ENCODE measurements around the gene PTH1R. TPM values are rescaled to one million over a fixed set of nuclear protein-coding genes. Genes with fewer than 3 reads are reported as not detected.

The PTH1R gene
- total RNA-seq, 2 experiments from 2014 or later, result not detected

DNA sequence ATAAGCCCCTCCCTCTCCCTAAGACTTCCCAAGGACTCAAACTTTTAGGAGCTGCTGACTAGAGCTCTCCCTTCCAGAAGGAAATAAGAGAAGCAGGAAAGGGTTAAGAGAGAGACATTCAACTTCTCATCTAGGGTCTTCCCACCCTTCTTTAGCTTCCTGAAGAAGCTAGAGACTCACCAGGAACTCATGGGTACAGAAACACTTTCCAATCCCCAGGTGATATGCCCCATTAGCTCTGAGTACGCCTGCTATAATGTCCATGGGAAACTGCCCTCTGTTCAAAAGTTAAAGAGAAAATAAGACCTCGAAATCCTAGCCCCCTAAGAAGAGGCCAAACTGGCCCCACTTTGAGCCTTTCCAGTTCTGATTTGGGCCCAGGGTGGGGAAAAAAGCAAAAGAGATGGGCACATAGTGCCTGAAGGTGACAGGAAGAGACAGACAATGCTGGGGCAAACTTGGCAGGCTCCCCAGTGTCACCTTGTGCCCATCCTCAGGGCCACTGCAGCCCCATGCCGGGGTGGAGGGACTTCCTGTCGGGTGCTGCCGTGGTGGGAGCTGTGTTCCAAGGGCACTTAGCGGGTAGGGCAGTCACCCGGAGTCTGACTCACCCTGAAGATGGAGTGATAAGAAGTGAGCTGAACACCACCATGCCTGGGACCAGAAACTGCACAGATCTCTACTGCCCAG lies 69.5 kb downstream of the PTH1R start:
- ChIA-PET POLR2A (interaction anchor here (0.6 to 1.4 kb wide), 3 partner anchors 12 to 1973 kb away, joined by 5 to 9 read pairs (median 5); partner anchors contain the start of gene NBEAL2), CTCF (interaction anchor here (0.8 to 2.1 kb wide), 5 partner anchors 9 to 51 kb away, joined by 3 to 7 read pairs (median 3); no protein-coding TSS in a partner anchor)

DNA sequence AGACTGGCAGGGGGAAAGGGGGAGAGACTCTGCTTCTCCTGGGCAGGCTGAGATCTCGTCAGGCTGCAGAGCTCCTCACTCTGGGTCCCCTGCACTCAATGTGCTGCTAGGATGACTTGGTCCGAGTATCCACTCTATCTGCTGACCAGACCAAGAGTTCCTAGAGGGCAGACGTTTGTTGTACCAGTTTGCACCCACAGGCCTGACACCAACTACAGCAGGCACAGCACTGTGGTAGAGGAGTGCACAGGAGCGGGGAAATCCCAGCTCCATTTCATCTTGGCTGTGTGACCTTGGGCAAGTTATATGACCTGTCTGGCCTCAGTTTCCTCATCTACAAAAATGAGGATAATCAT lies 70.0 kb downstream of the PTH1R start:
- ChIA-PET POLR2A (interaction anchor here (0.6 to 1.4 kb wide), 3 partner anchors 12 to 1973 kb away, joined by 5 to 9 read pairs (median 5); partner anchors contain the start of gene NBEAL2), CTCF (interaction anchor here (0.8 to 2.1 kb wide), 5 partner anchors 9 to 51 kb away, joined by 3 to 7 read pairs (median 3); no protein-coding TSS in a partner anchor)

DNA sequence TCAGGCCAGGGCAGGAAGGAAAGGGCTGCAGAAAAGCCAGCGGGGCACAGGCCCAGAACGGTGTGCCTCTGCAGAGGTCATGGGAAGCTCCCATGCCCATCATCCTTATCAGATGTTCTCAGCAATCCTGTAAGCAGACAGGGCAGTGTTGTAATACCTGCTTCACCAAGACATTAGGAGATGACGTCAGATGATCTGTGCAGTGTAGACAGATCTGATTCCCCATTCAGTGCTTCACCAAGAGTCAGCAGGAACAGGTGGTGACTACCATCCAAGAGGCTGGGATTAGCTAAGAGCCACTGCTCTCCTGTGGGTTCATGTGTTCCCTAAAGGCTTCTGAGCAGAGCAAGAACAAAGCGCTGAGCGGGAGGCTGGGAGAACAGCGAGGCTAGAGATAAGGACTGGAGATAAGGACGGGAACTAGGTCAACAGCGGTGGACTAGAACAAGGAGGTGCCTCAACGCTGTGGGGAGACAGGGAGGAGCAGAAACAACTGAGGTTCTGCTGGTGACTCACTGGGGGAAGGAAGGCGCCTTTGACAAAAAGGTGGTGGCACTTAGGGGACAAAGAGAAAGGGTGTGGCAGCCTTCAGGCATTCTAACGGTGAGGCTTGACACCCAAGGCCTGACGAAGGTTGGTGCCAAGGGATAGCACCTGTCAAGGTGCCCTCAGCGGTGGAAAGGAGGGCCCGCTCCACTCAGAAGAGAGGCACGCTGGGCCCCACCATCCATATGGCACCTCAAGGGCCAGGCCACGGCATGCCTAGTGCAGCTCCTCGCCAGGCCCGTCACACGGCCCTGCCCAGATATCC lies 70.7 kb downstream of the PTH1R start:
- POLR2A ChIA-PET, result interaction anchor here (0.6 to 1.4 kb wide), 3 partner anchors 11 to 31 kb away, joined by 4 to 9 read pairs (median 5); partner anchors contain the start of gene NBEAL2
- CTCF ChIA-PET, result interaction anchor here (0.8 to 2.1 kb wide), 4 partner anchors 9 to 50 kb away, joined by 3 to 7 read pairs (median 4); no protein-coding TSS in a partner anchor

DNA sequence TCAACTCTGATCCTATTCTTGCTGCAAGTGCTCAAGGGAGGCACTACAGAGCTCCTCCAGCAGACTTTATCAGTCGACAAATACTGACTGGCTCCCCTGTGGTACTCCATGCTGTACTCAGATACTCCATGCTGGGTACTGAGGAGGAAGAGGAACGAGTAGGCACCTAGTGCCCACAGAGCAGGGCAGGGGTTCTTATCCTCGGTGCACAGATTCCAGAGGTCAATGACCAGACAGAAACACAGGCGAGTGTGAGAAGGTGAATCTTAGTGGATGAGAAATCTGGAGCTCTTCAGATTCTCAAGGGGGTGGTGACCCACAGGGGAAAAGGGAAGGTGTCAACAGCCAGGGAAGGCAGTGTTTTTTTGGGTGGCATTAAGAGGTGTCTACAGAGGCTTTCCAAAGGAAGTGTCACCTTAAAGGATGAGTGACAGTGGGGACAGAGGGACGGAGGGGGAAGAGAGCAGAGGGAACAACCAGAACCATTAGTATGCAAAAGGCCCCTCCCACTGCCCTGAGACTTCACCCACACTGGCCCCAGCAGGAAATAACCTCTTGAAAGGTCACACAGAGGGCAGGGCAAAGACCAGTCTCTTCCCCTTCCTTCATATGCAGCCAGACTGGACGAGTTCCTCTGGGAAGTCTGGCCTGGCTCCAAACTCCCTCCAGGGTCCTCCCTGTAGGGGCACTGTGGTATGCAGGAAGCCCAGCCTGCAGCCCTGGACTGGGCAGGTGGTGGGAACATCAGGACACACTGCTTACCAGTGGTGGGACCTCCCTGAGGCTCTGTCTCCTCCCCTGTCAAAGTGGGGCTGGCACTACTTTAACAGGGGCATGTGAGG lies 71.5 kb downstream of the PTH1R start:
- CTCF ChIA-PET, result interaction anchor here (0.7 to 1.7 kb wide), 2 partner anchors 26 to 76 kb away, joined by 3 to 5 read pairs; no protein-coding TSS in a partner anchor
- POLR2A ChIA-PET, result no interaction called here

DNA sequence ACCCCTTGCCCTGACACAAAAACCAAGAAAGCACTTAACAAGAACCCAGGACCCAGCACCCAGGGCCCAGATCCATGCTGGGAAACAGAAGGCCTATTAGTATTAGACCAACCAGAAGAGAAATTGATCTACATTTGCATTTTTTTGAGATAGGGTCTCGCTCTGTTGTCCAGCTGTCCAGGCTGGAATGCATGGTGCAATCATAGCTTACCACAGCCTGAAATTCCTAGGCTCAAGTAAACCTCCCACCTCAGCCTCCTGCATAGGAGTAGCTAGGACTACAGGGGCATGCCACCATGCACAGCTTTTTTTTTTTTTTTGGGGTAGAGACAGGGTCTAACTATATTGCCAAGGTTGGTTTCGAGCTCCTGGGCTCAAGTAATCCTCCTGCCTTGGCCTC lies 72.7 kb downstream of the PTH1R start:
- POLR2A ChIA-PET, result no interaction called here
- CTCF ChIA-PET, result interaction anchor here (0.7 to 1.7 kb wide), 2 partner anchors 27 to 75 kb away, joined by 3 to 5 read pairs; no protein-coding TSS in a partner anchor

DNA sequence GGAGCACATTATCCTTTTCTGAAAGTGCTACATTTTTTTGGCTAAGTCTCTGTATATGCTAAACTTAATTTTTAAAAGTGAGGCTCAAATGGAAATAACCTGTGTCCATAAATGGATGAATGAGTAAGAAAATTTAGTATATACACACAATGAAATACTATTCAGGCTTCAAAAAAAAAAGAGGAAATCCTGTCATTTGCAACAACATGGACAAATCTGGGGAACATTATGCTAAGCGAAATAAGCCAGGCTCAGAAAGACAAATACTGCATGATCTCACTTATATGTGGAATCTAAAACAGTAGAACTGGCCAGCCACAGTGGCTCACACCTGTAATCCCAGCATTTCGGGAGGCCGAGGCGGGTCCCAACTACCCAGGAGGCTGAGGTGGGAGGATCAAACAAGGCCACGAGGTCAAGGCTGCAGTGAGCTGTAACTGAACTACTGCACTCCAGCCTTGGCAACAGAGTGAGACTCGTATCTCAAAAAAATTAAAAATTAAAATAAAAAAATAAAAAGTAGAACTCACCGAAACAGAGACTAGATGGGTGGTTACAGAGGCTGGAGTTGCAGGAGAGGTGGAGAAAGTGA lies 73.2 kb downstream of the PTH1R start:
- ChIA-PET CTCF (no interaction called here), POLR2A (no interaction called here)

DNA sequence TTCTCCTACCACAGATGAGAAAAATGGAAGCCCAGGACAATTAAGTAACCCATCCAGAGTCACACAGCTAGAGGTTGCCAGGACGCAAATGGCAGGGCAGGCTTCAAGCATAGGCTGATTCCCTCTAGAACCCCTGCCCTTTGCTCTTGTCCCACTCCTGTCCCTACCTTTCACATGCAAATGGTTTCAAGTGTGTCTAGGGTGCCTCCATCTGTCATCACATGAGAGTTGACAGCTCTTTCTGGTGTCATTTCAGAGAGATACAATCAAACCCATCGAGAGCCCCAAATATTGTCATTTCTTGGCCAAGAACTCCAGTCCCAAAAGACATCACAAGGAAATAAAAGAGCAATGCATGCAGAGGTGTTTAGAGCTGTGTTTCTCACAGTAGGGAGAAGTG lies 75.3 kb downstream of the PTH1R start:
- POLR2A ChIA-PET, result interaction anchor here (0.5 kb wide), 1 partner anchor 20 kb away, joined by 3 read pairs; no protein-coding TSS in a partner anchor

More for the DNA sequence above, 75.3 kb downstream of the PTH1R start:
- CTCF ChIA-PET, result no interaction called here

Other genes starting within 250 kb of the PTH1R start
- under 1 TPM; 0.69 to 0.82 TPM for gene ALS2CL, start 184.0 kb upstream of the PTH1R start, total RNA-seq
- gene TMIE, start 176.3 kb upstream of the PTH1R start, total RNA-seq, result under 1 TPM; 0.25 to 0.30 TPM
- gene PRSS50, start 159.9 kb upstream of the PTH1R start, total RNA-seq, result not detected
- not detected for gene MYL3, start 14.3 kb upstream of the PTH1R start, total RNA-seq
- 10 to 100 TPM; 57.0 to 59.1 TPM for gene CCDC12, start 99.0 kb downstream of the PTH1R start, total RNA-seq
- gene NBEAL2, start 101.9 kb downstream of the PTH1R start, total RNA-seq, result 10 to 100 TPM; 79.6 to 82.9 TPM